GM21423 (cell line): Measurements from ENCODE around the gene SUFU.
"Not testable (repeated sequence)": the region's sequence is repeated elsewhere in the genome, so short reads cannot be mapped to it uniquely, and the experiment has no call there.

Experiments
- ATAC-seq: cut with Tn5 transposase; IDR thresholded peaks from one replicate; pipeline ENCODE4 v1.9.1; 2021; ENCODE audit warnings: mild to moderate bottlenecking, moderate library complexity; ENCODE audit not compliant: unreplicated experiment

SUFU gene

DNA sequence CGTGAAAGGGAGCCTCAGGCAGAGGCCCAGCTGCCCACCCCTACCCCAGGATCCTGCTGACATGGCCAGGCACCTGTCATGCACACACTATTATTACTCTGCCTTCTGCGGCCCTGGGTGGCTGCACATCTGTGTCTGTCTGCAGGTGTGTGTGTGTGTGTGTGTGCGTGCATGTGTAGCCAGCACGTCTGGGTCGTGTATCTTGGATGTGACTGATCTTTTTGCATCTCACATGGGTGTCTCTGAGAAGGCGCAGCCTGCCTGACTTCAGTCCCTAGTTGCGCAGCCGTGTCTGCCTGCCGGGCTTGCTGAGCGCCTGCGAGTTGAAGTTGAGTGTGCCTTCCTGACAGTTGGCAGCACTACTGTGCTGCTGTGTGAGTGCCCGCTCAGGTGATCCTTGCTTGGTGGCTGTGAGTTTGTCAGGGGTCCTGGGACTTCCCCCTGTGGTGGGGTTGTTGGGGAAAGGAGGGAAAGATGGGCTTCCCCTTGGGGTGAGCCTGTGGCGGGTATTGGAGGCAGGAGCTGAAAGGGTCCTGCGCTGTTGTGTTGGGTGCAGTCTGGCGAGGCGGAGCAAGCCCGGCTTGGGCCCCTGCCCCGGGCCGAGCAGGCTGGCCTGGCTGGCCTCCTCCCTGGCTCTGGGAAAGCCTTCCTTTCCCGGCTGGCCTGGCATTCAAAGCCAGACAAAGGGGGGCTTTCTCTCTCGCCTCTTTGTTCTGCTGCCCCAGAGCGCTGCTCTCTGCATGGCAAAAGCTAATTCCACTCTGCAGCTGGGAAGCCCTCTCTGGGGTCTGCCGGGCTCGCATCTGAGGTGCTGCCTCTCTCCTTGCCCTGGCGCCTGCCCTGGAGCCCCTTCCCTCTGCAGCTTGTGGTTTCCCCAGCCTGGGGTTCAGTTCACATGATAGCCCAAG lies 145.4 kb downstream of the SUFU start:
- ATAC-seq: no peak

GRCh38 chr10:102649797-102650654 lies 146.3 kb downstream of the SUFU start:
- no peak for ATAC-seq

DNA sequence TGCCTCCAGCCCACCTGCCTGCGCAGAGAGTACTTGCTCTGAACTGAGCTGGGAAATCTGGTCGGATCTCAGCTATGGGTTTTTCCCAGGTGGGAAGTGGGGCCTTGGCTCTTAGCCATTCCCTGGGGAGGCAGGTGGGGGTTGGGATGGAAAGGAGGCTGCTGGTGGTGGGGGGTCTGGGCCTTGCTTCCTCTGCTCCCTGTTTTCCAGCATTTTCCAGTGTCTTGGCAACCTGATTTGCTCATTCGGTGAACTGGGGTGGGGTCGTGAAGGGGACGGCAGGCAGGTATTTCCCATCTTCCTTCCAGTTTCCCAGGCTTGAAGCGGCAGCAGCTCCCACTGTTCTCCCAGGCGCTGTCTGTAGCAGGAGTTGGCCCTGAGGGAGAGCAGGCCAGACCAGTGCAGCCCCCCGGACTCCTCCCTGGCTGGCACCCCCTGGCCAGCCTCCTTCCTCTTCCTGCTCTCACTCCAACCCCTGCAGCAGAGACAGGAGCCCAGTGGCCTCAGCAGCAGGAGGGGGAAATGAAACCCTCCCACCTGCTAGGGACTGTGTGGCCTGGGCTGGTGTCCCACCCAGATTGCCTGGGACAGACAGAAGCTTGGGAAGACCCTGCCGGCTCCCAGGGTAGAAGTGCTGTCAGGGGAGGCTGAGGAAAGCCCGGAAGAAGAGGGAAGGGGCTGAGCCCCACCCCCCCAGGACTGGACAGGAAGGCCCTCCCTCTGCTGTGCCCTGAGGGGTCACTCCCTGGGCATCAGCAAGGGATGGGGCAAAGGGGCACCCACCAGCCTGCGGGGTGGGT lies 147.1 kb downstream of the SUFU start:
- ATAC-seq: no peak

DNA sequence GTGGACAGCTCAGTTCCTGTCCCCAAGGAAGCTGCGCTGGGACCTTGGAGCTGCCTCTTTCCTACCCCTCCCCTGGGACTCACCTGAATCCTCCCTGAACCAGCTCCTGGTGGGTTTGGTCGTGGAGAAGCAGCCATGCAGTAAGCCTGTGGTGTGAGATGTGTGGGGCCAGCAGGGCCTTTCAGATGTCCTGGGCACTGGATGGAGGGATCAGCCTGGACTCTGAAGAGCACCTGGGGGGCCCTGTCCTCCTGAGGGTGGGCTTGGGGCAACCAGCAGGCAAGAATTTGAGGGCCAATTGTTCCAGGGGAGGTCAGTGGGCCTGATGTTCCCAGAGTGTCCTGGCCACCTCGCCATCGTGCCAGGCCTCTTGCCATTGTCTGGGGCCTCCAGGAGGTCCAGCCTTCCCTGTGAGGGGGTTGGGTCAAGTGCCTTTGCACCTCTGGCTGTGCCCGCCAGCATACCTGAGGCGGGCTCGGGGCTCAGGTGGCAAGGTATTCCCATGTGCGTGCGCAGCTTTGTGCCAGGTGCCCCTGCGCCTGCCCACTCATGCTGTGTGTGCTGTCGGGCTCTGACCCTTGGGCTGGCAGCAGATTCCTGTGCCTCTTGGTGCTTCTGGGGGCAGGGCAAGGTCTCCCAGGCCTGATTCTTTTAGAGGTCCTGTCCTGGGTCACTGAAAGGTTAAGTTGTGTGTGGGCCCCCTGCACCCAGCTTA lies 147.8 kb downstream of the SUFU start:
- ATAC-seq: peak; percentile 7

GRCh38 chr10:102652170-102652916 lies 148.6 kb downstream of the SUFU start:
- ATAC-seq: peak; percentile 46

GRCh38 chr10:102653060-102653459 lies 149.3 kb downstream of the SUFU start:
- ATAC-seq: no peak

DNA sequence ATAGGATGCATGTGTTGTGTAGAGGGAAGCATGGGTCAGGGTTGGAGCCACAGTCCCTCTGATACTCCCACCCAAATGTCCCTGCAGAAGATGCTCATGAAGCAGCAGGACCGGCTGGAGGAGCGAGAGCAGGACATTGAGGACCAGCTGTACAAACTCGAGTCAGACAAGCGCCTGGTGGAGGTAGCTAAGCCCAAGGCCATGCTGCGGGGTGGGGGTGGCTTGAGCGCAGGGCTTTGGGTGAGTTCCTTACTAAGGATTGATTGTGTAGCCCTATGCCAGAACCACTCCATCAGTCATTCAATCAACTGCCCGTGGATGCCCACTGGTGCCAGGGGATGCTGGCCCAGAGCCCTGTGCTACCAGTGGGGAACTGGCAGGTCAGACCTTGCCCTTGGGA lies 150.8 kb downstream of the SUFU start:
- ATAC-seq: no peak

GRCh38 chr10:102654969-102655368 lies 151.2 kb downstream of the SUFU start:
- ATAC-seq: no peak

GRCh38 chr10:102656026-102656425 lies 152.3 kb downstream of the SUFU start:
- no peak for ATAC-seq

GRCh38 chr10:102656791-102657371 lies 153.1 kb downstream of the SUFU start:
- ATAC-seq: no peak

DNA sequence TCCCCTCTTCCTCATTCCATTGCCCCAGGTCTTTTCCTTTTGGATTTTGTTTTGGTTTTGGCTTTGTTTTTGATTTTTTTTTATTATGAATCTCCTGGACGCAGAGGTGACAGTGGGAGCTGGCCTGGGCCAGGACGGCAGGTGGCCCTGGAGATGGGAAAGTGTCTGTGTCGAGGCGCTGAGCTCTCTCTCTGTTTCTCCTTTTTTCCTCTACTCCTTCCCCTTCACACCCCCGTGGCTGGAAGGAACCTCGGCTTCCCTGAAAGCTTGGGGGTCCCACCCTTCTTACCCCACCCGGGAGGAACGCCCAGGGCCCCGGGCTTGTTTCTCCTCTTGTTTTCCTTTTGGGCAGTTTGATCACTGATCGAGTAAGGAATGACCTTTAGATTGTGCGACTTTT lies 153.7 kb downstream of the SUFU start:
- no peak for ATAC-seq

GRCh38 chr10:102657984-102658724 lies 154.4 kb downstream of the SUFU start:
- no peak for ATAC-seq

GRCh38 chr10:102658802-102659201 lies 155.0 kb downstream of the SUFU start:
- no peak for ATAC-seq

DNA sequence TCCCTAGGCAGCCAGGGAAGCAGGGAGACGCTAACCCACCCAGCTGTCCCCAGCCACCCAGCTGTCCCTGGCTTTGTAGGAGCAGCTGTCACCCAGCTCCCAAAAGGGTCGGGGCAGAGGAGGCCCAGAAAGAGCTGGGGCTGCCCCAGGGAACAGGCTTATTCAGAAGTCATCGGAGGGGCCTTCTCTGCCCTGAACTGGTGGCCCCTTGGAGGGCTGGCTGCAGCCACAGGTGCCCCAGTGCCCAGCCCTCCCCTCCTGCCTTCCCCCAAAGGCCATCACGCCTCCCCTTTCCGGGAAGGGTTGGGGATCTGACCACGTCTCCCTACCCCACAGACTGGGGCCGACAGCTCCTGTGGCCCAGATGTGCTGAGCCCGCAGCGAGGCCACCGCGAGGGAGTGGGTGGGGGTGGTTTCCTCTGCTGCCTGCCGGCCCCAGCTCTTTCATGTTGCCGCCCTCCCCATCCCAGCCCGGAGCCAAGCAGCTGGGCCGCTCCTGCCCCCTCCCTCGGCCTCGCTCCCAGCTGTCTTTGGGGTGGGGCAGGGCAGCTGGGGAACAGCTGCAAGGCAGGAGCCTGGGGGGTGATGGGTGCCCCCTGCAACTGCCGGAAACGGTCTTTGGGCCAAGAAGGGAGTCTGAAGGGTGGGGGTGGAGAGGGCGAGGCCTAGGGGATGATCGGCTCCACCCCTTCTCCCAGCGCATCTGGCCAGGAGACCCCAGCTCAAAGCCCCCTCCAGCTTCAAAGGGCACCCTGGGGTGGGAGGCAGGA lies 157.3 kb downstream of the SUFU start:
- peak; percentile 77 for ATAC-seq

DNA sequence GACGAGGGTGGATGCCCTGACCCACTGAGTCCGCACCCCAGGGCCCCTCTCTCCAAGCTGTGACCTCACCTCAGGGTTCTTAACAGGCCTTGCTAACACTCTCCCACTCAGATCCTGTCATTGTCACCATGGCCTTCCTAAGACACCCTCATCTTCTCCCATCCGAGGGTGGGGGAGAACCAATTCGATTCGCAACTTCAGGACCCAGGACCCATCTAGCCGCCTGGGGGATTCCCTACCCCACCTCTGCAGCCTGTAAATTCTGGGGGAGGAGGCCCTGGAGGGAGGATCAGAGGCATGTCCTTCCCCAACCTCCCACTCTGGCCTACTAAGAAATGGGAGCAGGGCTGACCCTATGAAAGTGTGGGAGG lies 157.9 kb downstream of the SUFU start:
- peak; percentile 16 for ATAC-seq

- no peak for ATAC-seq
Measured at GRCh38 chr10:102665904-102666509, 162.2 kb downstream of the SUFU start.

- ATAC-seq: not testable (repeated sequence)
Measured at GRCh38 chr10:102667411-102667810, 163.6 kb downstream of the SUFU start.
